Measurements from ENCODE around the gene DLG2.

Gene DLG2

GRCh38 chr11:84549217-84549616 is 1077.9 kb downstream of the DLG2 start:
- no peak for FAIRE-seq
- DNase-seq (ENCODE audit: insufficient read length, low spot score), result no peak
- TF ChIP-seq CTCF (IDR thresholded peaks at IDR 0.05; ENCODE audit: insufficient read depth, missing control alignments), result no peak

DNA sequence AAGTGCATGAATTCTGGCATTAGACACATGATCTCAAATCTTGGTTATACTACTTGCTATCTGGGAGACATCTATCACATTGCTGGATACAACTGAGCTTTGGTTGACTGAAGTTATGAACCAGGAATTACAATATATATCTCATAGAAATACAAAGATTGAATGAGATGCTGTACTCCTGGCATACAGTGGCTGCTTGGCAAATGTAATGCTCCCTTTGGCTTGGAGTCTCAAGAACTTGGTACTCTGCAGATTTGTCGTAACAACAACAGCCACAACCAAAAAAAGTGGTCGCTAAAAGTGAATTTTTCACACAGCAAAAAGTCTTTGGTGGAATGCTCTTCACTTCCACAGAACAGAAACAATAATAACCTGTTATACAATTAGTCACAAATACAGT is 1082.6 kb downstream of the DLG2 start:
- no peak for FAIRE-seq
- TF ChIP-seq CTCF (IDR thresholded peaks at IDR 0.05; ENCODE audit: insufficient read depth, missing control alignments), result no peak

GRCh38 chr11:84543367-84544159 is 1083.6 kb downstream of the DLG2 start:
- no peak for TF ChIP-seq CTCF (IDR thresholded peaks at IDR 0.05; ENCODE audit: insufficient read depth, missing control alignments)
- FAIRE-seq (no peak), DNase-seq (ENCODE audit: insufficient read length, low spot score) (no peak)

More for the DNA sequence above, 1082.6 kb downstream of the DLG2 start:
- DNase-seq (ENCODE audit: insufficient read length, low spot score), result no peak

DNA sequence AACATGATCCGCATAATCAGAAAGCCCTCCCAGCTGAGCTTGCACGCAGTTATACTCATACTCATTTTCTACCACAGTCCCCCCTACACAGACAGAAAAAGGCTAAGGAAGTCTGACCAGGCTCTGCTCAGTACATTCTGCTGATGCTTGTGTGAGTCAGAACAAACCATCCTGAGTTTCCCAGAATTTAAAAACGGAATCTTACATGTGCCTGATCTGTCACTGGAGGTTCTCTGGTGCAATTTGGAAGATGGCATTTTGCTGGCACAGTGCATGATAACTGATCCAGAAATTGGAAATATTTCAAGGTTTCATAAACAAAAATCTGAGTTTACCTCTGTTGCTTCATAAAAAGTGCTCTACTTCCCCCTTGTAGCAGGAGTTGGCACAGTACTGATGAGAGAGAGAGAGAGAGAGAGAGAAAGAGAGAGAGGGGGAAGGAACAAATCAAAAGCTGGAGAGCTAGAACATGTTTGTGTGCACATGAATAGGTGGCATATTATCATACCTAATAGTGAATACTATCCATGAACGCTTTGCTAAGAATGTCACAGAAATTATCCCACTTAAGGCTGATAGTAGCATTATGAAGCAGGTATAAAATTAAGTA is 1085.3 kb downstream of the DLG2 start:
- no peak for FAIRE-seq
- DNase-seq (ENCODE audit: insufficient read length, low spot score), result no peak
- no peak for TF ChIP-seq CTCF (IDR thresholded peaks at IDR 0.05; ENCODE audit: insufficient read depth, missing control alignments)

DNA sequence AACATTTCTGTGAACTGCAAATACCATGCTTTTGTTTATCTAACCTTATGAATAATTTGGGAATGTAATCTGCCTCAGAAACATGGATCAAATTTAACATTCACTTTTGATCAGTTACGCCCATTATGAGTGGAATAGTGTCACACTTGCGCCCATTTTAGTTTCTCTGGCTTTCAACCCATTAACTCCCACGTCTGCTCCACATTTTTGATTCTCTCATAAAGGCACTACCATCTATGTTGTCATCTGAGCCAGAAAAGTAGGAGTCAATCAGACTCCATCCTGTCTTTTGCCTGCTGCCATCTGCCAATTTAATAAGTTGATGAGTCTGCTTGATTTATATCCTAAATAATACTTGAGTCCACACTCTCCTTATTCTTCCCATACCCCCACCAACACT is 1090.7 kb downstream of the DLG2 start:
- FAIRE-seq, result no peak
- DNase-seq (ENCODE audit: insufficient read length, low spot score), result no peak
- TF ChIP-seq CTCF (IDR thresholded peaks at IDR 0.05; ENCODE audit: insufficient read depth, missing control alignments), result no peak

DNA sequence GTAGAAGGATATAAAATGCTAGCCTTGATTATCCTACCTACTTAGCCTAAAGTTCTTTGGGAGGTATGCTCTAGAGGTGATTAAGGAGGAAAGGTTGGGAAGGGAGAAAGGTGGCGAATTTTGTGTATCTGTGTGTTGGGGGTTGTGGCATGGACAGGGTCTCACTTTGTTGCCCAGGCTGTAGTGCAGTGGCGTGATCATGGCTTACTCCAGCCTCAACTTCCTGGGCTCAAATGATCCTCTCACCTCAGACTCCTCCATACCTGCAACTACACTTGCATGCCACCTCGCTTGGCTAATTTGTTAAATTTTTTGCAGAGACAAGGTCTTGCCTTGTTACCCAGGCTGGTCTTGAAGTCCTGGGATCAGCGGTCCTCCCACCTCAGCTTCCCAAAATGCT is 1094.8 kb downstream of the DLG2 start:
- no peak for FAIRE-seq
- no peak for TF ChIP-seq CTCF (IDR thresholded peaks at IDR 0.05; ENCODE audit: insufficient read depth, missing control alignments)
- no peak for DNase-seq (ENCODE audit: insufficient read length, low spot score)

DNA sequence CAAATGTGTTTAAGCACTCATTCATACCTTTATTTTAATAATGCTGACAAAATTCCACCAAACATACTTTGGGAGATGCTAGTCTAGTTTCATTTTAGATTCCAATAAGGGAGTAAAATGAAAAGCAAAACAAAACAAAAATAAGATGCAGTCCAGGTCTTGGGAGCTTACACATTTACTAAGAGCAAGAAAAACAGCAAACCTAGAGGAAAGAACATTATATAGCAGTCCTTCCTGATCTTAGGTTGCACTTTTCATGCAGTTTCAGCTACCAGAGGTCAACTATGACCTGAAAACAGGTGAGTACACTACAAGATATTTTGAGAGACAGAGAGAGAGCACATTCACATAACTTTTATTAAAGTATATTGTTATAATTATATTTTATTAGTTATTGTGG is 1100.9 kb downstream of the DLG2 start:
- no peak for DNase-seq (ENCODE audit: insufficient read length, low spot score)
- no peak for FAIRE-seq
- TF ChIP-seq CTCF (IDR thresholded peaks at IDR 0.05; ENCODE audit: insufficient read depth, missing control alignments), result no peak
